ENCODE results near the gene RAD51B.

Gene RAD51B

GRCh38 chr14:68547305-68548193 lies 728.0 kb downstream of the RAD51B start:
- no peak for DNase-seq

- peak; percentile 73 for DNase-seq
Observed at GRCh38 chr14:68548194-68549076, 728.9 kb downstream of the RAD51B start.

DNA sequence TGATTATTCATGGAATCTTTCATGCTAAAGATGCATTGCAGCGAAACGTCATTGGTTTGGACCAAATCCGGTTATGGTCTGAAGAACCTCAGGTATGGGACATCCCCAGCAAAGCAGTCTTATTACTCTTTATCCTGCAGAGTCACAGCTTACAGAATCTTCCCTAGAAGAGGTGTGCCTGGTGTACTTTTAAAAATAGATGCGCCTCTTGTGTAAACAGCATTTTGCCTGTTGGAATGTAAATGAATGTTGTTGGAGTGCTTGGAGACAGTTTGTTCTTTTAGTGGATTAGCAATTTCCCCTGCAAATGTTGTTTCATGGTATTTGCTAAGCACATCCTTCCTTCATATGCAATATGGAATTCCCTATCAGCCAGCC lies 730.7 kb downstream of the RAD51B start:
- DNase-seq, result no peak

GRCh38 chr14:68551045-68551683 lies 731.6 kb downstream of the RAD51B start:
- no peak for DNase-seq

DNA sequence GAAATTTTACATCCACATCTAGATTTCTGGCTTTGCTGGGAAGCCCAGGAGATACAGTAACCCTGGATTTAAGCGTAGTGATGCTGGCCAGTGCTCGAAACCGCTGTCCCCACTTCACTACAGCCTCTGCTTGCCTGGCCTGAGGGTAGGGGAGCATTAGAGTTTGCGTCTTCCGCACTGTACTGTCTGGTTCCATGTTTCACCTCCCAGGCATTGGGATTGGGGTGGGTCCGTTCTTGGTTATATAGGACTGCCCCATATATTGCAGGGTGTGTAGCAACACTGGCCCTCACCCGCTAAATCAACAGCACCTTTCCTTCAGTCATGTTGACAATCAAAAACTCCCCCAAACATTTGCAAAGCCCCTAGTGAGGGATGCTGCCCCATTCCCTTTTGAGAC lies 732.5 kb downstream of the RAD51B start:
- DNase-seq, result no peak

DNA sequence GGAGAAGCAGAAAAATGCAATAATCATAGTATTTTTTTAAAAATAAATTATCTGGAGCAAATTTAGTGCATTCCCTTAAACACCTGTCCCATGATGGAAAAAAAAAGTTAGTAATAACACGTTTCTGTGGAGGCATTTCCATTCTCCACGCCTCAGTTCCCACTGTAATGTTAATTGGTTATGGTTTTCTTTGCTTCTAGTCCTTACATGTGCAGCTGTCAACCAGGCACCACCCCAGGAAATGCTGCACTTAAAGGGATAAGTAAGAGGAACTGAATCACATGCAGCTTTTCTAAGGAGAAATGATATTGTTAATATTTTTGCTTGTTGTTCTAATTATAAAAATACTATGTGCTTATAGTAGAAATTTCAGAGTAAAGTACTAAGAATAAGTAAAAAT lies 733.0 kb downstream of the RAD51B start:
- no peak for DNase-seq

- DNase-seq, result no peak
Observed at GRCh38 chr14:68553311-68553710, 733.7 kb downstream of the RAD51B start.

DNA sequence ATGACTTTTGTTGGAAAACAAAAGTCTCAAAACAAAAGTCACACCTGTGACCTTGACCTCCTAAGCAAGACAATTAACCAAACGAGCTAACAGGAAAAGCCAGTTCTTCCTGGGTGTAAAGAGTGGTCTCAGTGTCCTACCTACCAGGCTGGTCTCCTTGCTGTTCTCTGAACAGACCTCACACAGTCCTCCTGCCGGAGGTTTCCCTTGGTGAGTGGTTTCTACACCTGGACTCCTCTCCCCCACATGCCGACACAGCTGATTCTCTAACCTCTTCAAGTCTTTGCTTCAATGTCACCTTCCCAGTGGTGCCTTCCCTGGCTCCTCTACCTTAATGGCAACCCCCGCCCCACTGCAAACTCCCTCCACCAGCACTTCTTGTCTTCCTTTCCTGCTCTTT lies 734.7 kb downstream of the RAD51B start:
- DNase-seq, result no peak

GRCh38 chr14:68556253-68556652 lies 736.7 kb downstream of the RAD51B start:
- no peak for DNase-seq

GRCh38 chr14:68557648-68558047 lies 738.1 kb downstream of the RAD51B start:
- DNase-seq, result no peak

DNA sequence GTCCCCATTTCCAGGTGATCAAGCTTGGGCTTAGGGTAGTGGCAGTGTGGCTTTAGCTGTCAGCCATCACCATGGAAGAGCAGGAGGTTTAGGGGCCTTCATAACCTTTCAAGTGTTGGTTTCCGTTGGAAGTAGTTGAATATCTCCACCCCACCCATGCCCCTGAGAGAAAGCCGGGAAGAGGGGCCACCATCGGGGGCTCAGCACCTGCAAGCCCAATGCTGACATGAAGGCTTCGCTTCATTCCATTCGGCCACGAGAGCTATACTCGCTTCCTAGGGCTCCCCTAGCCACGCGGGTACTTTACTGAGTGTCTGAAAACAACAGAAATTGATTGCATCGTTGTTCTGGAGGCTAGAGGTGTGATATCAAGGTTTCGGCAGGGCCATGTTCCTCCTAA lies 738.5 kb downstream of the RAD51B start:
- no peak for DNase-seq

- no peak for DNase-seq
Observed at GRCh38 chr14:68559949-68560348, 740.4 kb downstream of the RAD51B start.

DNA sequence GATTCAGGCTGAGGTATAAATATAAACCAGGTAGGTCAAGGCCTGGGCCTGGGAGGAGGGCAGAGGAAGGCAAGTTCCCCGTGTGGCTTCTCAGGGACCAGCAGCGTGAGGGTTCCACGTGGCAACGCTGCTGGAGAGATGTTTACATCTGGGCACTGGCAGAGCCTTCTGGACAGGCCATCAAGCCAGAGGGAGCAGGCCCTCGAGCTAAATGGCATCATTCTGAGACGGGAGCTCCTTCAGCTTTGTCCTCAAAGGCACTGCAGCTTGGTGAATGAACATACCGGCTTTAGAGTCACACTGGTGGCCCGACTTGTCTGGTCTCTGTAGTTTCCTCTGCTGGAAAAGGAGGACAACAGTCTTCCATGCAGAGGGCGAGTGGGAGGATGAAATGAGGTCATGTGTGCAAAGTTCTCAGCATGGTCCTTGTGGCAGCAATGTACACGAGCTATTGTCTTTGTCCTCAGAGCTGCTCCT lies 742.0 kb downstream of the RAD51B start:
- peak; percentile 5 for DNase-seq

- DNase-seq, result no peak
Observed at GRCh38 chr14:68562911-68563250, 743.3 kb downstream of the RAD51B start.

GRCh38 chr14:68563251-68564131 lies 743.9 kb downstream of the RAD51B start:
- no peak for DNase-seq

GRCh38 chr14:68564191-68564825 lies 744.7 kb downstream of the RAD51B start:
- DNase-seq, result no peak

GRCh38 chr14:68564826-68565759 lies 745.5 kb downstream of the RAD51B start:
- DNase-seq, result no peak

DNA sequence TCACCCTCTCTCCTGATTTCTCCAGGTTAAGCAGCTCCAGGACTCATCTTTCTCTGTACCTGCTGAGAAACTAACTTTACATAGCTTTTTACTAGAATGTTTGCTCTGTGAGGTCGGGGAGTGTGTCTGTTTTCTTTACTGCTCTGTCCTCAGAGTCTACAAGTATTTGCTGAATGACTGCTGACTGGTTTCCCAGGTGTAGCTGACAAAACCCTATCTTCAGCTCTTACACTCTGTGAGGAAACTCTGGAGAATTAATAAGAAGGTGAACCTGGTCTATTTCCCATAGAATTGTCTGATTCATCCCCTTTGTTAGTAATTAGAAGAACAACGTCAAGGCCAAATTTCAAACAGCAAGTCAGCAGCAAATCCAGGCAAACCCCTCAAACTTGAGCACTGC lies 746.5 kb downstream of the RAD51B start:
- DNase-seq, result no peak

- DNase-seq, result no peak
Observed at GRCh38 chr14:68568907-68569897, 749.6 kb downstream of the RAD51B start.

Measured in NCI-H1092 treated with DMSO at 0.1 percent for 48 hours (cell line).